GM23338 (cell line): ENCODE data around the gene DCST1. TPM values are rescaled to one million over a fixed set of nuclear protein-coding genes. Genes with fewer than 3 reads are reported as not detected.

Experiments
- ATAC-seq: fragments of 200-7000 bp; cut with Tn5 transposase; 3 replicates; pipeline ENCODE4 v1.9.1; 2020
- DNase-seq: peaks from one replicate; pipeline ENCODE4 v3.0.0-alpha.2; 2015; ENCODE audit warnings: low spot score
- H2AFZ ChIP-seq: fragments of 200-600 bp; sonication (generic); 2 replicates; pipeline ENCODE4 v1.8.0; 2016; ENCODE audit warnings: antibody characterized with exemption, mild to moderate bottlenecking, moderate library complexity
- H3F3A ChIP-seq: fragments of 200-600 bp; sonication (generic); replicated peaks from 2 replicates; pipeline ENCODE4 v1.8.0; 2017; ENCODE audit warnings: antibody characterized with exemption, mixed run types, low read depth
- H3K27ac ChIP-seq: fragments of 200-600 bp; sonication (generic); 2 replicates; pipeline ENCODE4 v1.6.1; 2016; ENCODE audit warnings: low read depth
- H3K27me3 ChIP-seq: fragments of 200-600 bp; sonication (generic); 2 replicates; pipeline ENCODE4 v1.8.0; 2016; ENCODE audit warnings: mild to moderate bottlenecking, mixed run types, moderate library complexity; ENCODE audit not compliant: insufficient read depth
- H3K36me3 ChIP-seq: fragments of 200-600 bp; sonication (generic); 2 replicates; pipeline ENCODE4 v1.8.0; 2016; ENCODE audit warnings: mild to moderate bottlenecking; ENCODE audit not compliant: insufficient read depth
- H3K4me1 ChIP-seq: fragments of 200-600 bp; sonication (generic); 2 replicates; pipeline ENCODE4 v1.8.0; 2016; ENCODE audit warnings: mild to moderate bottlenecking, moderate library complexity; ENCODE audit not compliant: insufficient read depth
- H3K4me2 ChIP-seq: fragments of 200-600 bp; sonication (generic); 2 replicates; pipeline ENCODE4 v1.7.1; 2017; ENCODE audit warnings: mixed run types
- H3K4me3 ChIP-seq: fragments of 200-600 bp; sonication (generic); 2 replicates; pipeline ENCODE4 v1.6.1; 2016; ENCODE audit warnings: mixed run types
- H3K79me2 ChIP-seq: fragments of 200-600 bp; sonication (generic); replicated peaks from 2 replicates; pipeline ENCODE4 v1.8.0; 2017; ENCODE audit warnings: mild to moderate bottlenecking; ENCODE audit not compliant: insufficient read depth
- H3K9me2 ChIP-seq: fragments of 200-600 bp; sonication (generic); 2 replicates; pipeline ENCODE4 v1.8.0; 2017; ENCODE audit not compliant: insufficient read depth
- H4K20me1 ChIP-seq: fragments of 200-600 bp; sonication (generic); replicated peaks from 2 replicates; pipeline ENCODE4 v1.8.0; 2017; ENCODE audit warnings: mild to moderate bottlenecking; ENCODE audit not compliant: insufficient read depth
- H3K27ac Mint-ChIP-seq: 2 replicates; pipeline ENCODE4 v1.8.0; 2020; ENCODE audit warnings: inconsistent platforms, mild to moderate bottlenecking, moderate library complexity, mixed read lengths
- H3K27me3 Mint-ChIP-seq: 3 replicates; pipeline ENCODE4 v1.8.0; 2022; ENCODE audit warnings: low read depth, mild to moderate bottlenecking, moderate library complexity, mixed read lengths, inconsistent platforms; ENCODE audit not compliant: insufficient read depth, poor library complexity
- H3K36me3 Mint-ChIP-seq: 3 replicates; pipeline ENCODE4 v1.8.0; 2021; ENCODE audit warnings: low read depth, mild to moderate bottlenecking, inconsistent platforms, moderate library complexity, mixed read lengths
- H3K4me1 Mint-ChIP-seq: 3 replicates; pipeline ENCODE4 v1.8.0; 2020; ENCODE audit warnings: mild to moderate bottlenecking, inconsistent platforms, mixed read lengths
- H3K4me3 Mint-ChIP-seq: 3 replicates; pipeline ENCODE4 v1.8.0; 2021; ENCODE audit warnings: moderate library complexity, mild to moderate bottlenecking, inconsistent platforms, mixed read lengths
- H3K9me3 Mint-ChIP-seq: 3 replicates; pipeline ENCODE4 v1.8.0; 2020; ENCODE audit warnings: moderate library complexity, mild to moderate bottlenecking, inconsistent platforms, mixed read lengths
- CREB1 ChIP-seq: fragments of 250-450 bp; sonication (Bioruptor Pico); IDR thresholded peaks from 2 replicates; pipeline ENCODE4 v1.5.0; 2020; ENCODE audit warnings: low read depth, mild to moderate bottlenecking, moderate library complexity
- CTCF ChIP-seq, 2 experiments: fragments of 200-600 bp in 1 of 2; sonication (generic) in 1 of 2; conservative IDR thresholded peaks; 2 replicates each; pipeline versions ENCODE4 v1.5.1 to v1.6.1; 2016 to 2017; ENCODE audit warnings: antibody characterized with exemption in 2 of 2, low read depth in 2 of 2, mild to moderate bottlenecking in 2 of 2, moderate library complexity in 1 of 2
- EZH2phosphoT487 ChIP-seq: fragments of 200-600 bp; sonication (generic); IDR thresholded peaks from one replicate; pipeline ENCODE4 v1.8.1; 2018; ENCODE audit warnings: antibody characterized with exemption; ENCODE audit not compliant: unreplicated experiment
- JUNB ChIP-seq: IDR thresholded peaks from one replicate; pipeline ENCODE4 v1.6.1; 2016; ENCODE audit warnings: antibody characterized with exemption; ENCODE audit not compliant: unreplicated experiment
- NANOG ChIP-seq: IDR thresholded peaks from 2 replicates; pipeline ENCODE4 v1.6.1; 2016; ENCODE audit warnings: antibody characterized with exemption, borderline replicate concordance
- POLR2AphosphoS5 ChIP-seq: IDR thresholded peaks from 2 replicates; pipeline ENCODE4 v1.6.1; 2016; ENCODE audit warnings: antibody characterized with exemption, low read depth
- REST ChIP-seq: IDR thresholded peaks from one replicate; pipeline ENCODE4 v1.6.1; 2018; ENCODE audit warnings: antibody characterized with exemption; ENCODE audit not compliant: unreplicated experiment
- STAT1 ChIP-seq: IDR thresholded peaks from one replicate; pipeline ENCODE4 v1.6.1; 2016; ENCODE audit warnings: antibody characterized with exemption; ENCODE audit not compliant: unreplicated experiment
- ZNF114 ChIP-seq: fragments of 250-450 bp; sonication (Bioruptor Pico); IDR thresholded peaks from 2 replicates; pipeline ENCODE4 v1.5.0; 2020; ENCODE audit warnings: mild to moderate bottlenecking, moderate library complexity
- ZNF331 ChIP-seq: fragments of 250-450 bp; sonication (Bioruptor Pico); IDR thresholded peaks from 2 replicates; pipeline ENCODE4 v1.5.0; 2020; ENCODE audit warnings: low read depth, mild to moderate bottlenecking, moderate library complexity
- ZNF462 ChIP-seq: fragments of 250-450 bp; sonication (Bioruptor Pico); IDR thresholded peaks from 2 replicates; pipeline ENCODE4 v1.5.0; 2020; ENCODE audit warnings: mild to moderate bottlenecking, moderate library complexity
- polyA plus RNA-seq: library from polyadenylated mRNA; unstranded; fragments of >200 nt; fragmentation: Nextera tagmentation; extraction: Ambion mirVana; gene quantifications from 2 replicates; pipeline ENCODE4 v1.2.1, GENCODE V29; 2016
- total RNA-seq: library from RNA; depleted of rRNA; stranded (reverse); fragments of >200 nt; shearing (Covaris generic); gene quantifications from 2 replicates; pipeline ENCODE4 v1.2.3, GENCODE V29; 2014

The DCST1 gene
- total and polyA plus RNA-seq, 2 experiments from 2014 or later = not detected

GRCh38 chr1:155017041-155017945 lies 16.3 kb upstream of the DCST1 start:
- Mint-ChIP-seq H3K36me3 (peaks cover 34% of the 10 kb centered on the region), H3K4me1 (peaks cover 52% of the 10 kb centered on the region), H3K27ac (peak overlapping the region; percentile 98), H3K4me3 (peak overlapping the region; percentile 68), H3K27me3 (peaks cover 26% of the 10 kb centered on the region), H3K9me3 (no peaks in the 10 kb centered on the region)
- H2AFZ ChIP-seq = no peak overlapping the region
- ATAC-seq (peak; percentile 87), DNase-seq (peak; percentile 95)
- H3K4me1 ChIP-seq = peaks cover 31% of the 10 kb centered on the region
- H3K27ac ChIP-seq = peak overlapping the region; percentile 94
- H3K36me3 ChIP-seq = no peaks in the 10 kb centered on the region
- H3K9me2 ChIP-seq = no peaks in the 10 kb centered on the region
- H3K27me3 ChIP-seq = no peaks in the 10 kb centered on the region
- H3K4me2 ChIP-seq = peak overlapping the region; percentile 81
- no peak for TF ChIP-seq REST
- peak; percentile 3; the same call in 1 of the 2 replicates for TF ChIP-seq CREB1
- TF ChIP-seq CTCF (conservative IDR thresholded peaks at IDR 0.05; ENCODE audit: low read depth in 2 of 2) = peak; percentile 88 to 99
- TF ChIP-seq ZNF462 (CRISPR knock-in tag) = no peak
- TF ChIP-seq ZNF331 (CRISPR knock-in tag) = no peak
- TF ChIP-seq STAT1 = no peak
- TF ChIP-seq ZNF114 (CRISPR knock-in tag) = no peak
- TF ChIP-seq JUNB = no peak
- TF ChIP-seq NANOG = no peak
- TF ChIP-seq POLR2AphosphoS5 = peak; percentile 71
- TF ChIP-seq EZH2phosphoT487 = no peak
- H3F3A ChIP-seq = 0 out of 2 replicates have a peak, but pooled peaks cover 3% of the 10 kb centered on the region
- peaks cover 5% of the 10 kb centered on the region for H3K79me2 ChIP-seq
- H4K20me1 ChIP-seq = peaks cover 6% of the 10 kb centered on the region; the same call in 1 of the 2 replicates
- peak overlapping the region; percentile 66 for H3K4me3 ChIP-seq
